GM12878 (cell line): ENCODE measurements around the gene FGF14. TPM values are rescaled to one million over a fixed set of nuclear protein-coding genes. Genes with fewer than 3 reads are reported as not detected.

Experiments
- CHD2 ChIP-seq: IDR thresholded peaks from 2 replicates; pipeline ENCODE4 v1.6.1; 2011; ENCODE audit warnings: low read depth, low read length, improper control_type of control experiment, borderline replicate concordance
- JUNB ChIP-seq: IDR thresholded peaks from 2 replicates; pipeline ENCODE4 v1.6.1; 2016; ENCODE audit warnings: antibody characterized with exemption, mild to moderate bottlenecking
- PAX8 ChIP-seq: fragments of 450-650 bp; IDR thresholded peaks from 2 replicates; pipeline ENCODE4 v1.6.1; 2017; ENCODE audit warnings: mild to moderate bottlenecking, moderate library complexity
- polyA plus RNA-seq, 11 experiments: library from polyadenylated mRNA; depleted of rRNA in 4 of 11; unstranded in 6 of 11; stranded (reverse) in 5 of 11; fragments of >200 nt; fragmentation: Nextera tagmentation in 4 of 11; fragmentation: Illumina TruSeq in 1 of 11; extraction: Ambion mirVana in 4 of 11; extraction: Trizol in 1 of 11; gene quantifications; 1 replicate in 1 of 11; 2 replicates in 10 of 11; pipeline versions ENCODE4 v1.2.1 to v1.2.3, GENCODE V29; 2011 to 2016; ENCODE audit warnings: inconsistent platforms in 2 of 11, missing spikeins in 2 of 11, low read depth in 1 of 11
- total RNA-seq, 4 experiments: library from RNA; depleted of rRNA in 3 of 4; stranded (reverse); fragments of >200 nt in 3 of 4; fragmentation: Illumina TruSeq in 1 of 4; extraction: Trizol in 1 of 4; gene quantifications; 2 replicates each; pipeline versions ENCODE4 v1.2.1 to v1.2.3, GENCODE V29; 2013 to 2021
- TF ChIP-seq, protein P1 (sequence below): fragments of 450-650 bp; formaldehyde crosslinking; IDR thresholded peaks from 2 replicates; pipeline ENCODE4 v1.4.0; 2022; ENCODE audit warnings: mild to moderate bottlenecking, moderate library complexity
- TF ChIP-seq, protein P2 (sequence below): fragments of 150-350 bp; IDR thresholded peaks from 2 replicates; pipeline ENCODE4 v1.6.1; 2016; ENCODE audit warnings: low read depth, low read length

The FGF14 gene
- total and polyA plus RNA-seq, 10 of the 15 experiments (the other 5 are each of a cell fraction or from before 2014, with no cell fraction given) = under 0.01 to 0.44 (median 0.04) TPM

DNA sequence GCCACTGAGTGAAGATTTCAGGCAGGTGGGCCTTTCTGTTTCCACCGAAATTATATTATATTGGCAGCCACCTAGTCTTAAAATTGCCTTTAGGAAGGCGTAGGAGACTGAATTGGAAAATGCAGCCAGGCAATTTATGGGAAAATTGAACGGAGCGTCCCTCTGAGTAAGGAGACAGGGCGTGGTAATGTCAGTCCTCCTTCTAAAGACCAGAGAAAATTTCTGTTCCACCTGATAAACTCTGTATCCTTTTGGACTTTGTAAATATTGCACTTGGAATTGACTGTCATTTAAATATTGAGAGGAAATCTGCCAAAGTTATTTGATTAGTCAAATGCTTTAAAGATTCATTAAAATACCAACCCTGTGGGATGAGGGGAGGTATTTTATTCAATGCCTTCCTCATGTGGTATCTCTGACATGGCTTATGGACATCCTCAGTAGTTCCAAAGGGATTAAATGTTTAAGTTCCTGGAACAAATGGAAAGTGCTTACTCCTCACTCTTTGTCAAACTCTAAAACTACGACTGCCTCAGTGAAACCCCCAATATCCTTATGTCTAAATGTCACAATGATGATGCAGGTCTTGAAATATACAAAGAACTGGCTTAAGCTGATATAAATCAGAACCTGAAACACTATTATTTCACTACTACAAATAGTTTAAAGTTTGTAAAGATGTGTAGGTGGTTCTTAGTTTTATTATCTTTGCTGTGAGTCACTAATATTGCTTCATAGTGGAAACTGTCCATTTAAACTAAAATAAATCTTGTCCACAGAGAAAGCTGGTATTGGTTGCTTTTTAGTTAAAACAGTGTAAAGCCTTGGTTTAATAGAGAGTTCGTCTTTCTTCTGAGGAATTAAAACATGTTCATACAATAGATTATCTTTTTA, 203.2 kb downstream of the FGF14 start (continued):
- TF ChIP-seq, protein P1, sequence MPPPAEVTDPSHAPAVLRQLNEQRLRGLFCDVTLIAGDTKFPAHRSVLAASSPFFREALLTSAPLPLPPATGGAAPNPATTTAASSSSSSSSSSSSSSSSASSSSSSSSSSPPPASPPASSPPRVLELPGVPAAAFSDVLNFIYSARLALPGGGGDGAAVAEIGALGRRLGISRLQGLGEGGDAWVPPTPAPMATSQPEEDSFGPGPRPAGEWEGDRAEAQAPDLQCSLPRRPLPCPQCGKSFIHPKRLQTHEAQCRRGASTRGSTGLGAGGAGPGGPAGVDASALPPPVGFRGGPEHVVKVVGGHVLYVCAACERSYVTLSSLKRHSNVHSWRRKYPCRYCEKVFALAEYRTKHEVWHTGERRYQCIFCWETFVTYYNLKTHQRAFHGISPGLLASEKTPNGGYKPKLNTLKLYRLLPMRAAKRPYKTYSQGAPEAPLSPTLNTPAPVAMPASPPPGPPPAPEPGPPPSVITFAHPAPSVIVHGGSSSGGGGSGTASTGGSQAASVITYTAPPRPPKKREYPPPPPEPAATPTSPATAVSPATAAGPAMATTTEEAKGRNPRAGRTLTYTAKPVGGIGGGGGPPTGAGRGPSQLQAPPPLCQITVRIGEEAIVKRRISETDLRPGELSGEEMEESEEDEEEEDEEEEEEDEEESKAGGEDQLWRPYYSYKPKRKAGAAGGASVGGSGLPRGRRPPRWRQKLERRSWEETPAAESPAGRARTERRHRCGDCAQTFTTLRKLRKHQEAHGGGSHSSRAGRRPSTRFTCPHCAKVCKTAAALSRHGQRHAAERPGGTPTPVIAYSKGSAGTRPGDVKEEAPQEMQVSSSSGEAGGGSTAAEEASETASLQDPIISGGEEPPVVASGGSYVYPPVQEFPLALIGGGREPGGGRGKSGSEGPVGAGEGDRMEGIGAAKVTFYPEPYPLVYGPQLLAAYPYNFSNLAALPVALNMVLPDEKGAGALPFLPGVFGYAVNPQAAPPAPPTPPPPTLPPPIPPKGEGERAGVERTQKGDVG (CRISPR knock-in tag) = no peak
- TF ChIP-seq PAX8 (no peak), JUNB (no peak), CHD2 (no peak)
- TF ChIP-seq, protein P2, sequence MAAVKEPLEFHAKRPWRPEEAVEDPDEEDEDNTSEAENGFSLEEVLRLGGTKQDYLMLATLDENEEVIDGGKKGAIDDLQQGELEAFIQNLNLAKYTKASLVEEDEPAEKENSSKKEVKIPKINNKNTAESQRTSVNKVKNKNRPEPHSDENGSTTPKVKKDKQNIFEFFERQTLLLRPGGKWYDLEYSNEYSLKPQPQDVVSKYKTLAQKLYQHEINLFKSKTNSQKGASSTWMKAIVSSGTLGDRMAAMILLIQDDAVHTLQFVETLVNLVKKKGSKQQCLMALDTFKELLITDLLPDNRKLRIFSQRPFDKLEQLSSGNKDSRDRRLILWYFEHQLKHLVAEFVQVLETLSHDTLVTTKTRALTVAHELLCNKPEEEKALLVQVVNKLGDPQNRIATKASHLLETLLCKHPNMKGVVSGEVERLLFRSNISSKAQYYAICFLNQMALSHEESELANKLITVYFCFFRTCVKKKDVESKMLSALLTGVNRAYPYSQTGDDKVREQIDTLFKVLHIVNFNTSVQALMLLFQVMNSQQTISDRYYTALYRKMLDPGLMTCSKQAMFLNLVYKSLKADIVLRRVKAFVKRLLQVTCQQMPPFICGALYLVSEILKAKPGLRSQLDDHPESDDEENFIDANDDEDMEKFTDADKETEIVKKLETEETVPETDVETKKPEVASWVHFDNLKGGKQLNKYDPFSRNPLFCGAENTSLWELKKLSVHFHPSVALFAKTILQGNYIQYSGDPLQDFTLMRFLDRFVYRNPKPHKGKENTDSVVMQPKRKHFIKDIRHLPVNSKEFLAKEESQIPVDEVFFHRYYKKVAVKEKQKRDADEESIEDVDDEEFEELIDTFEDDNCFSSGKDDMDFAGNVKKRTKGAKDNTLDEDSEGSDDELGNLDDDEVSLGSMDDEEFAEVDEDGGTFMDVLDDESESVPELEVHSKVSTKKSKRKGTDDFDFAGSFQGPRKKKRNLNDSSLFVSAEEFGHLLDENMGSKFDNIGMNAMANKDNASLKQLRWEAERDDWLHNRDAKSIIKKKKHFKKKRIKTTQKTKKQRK = no peak
